ENCODE data around the gene WWOX.

GRCh38 chr16:78448658-78449271, 349.3 kb downstream of the WWOX start:
- TF ChIP-seq, protein P1, sequence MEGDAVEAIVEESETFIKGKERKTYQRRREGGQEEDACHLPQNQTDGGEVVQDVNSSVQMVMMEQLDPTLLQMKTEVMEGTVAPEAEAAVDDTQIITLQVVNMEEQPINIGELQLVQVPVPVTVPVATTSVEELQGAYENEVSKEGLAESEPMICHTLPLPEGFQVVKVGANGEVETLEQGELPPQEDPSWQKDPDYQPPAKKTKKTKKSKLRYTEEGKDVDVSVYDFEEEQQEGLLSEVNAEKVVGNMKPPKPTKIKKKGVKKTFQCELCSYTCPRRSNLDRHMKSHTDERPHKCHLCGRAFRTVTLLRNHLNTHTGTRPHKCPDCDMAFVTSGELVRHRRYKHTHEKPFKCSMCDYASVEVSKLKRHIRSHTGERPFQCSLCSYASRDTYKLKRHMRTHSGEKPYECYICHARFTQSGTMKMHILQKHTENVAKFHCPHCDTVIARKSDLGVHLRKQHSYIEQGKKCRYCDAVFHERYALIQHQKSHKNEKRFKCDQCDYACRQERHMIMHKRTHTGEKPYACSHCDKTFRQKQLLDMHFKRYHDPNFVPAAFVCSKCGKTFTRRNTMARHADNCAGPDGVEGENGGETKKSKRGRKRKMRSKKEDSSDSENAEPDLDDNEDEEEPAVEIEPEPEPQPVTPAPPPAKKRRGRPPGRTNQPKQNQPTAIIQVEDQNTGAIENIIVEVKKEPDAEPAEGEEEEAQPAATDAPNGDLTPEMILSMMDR (IDR thresholded peaks at IDR 0.05; ENCODE audit: low read length): no peak
- no peak for TF ChIP-seq EZH2phosphoT487 (IDR thresholded peaks at IDR 0.05; ENCODE audit: low read length)
- TF ChIP-seq EZH2 (optimal IDR thresholded peaks at IDR 0.05; ENCODE audit: low read depth, low read length): no peak

Measured in MM.1S (cell line).